GM10266 (cell line): ENCODE measurements around the gene SRPK2.
A peak's percentile ranks its signal among the peaks of the same experiment; 100 is the strongest.
"Not testable (repeated sequence)": the region's sequence is repeated elsewhere in the genome, so short reads cannot be mapped to it uniquely, and the experiment has no call there.

Source experiments
- DNase-seq: peaks from one replicate; pipeline ENCODE4 v3.0.0; 2012; ENCODE audit errors: extremely low spot score
- CTCF ChIP-seq: IDR thresholded peaks from 2 replicates; pipeline ENCODE4 v1.5.1; 2012; ENCODE audit warnings: mild to moderate bottlenecking, low read depth; ENCODE audit not compliant: control insufficient read depth, insufficient read depth; ENCODE audit errors: missing control alignments

SRPK2 gene

GRCh38 chr7:105388356-105389087, at the start of gene SRPK2:
SRPK2 (minus strand) TSS chr7:105388921.
- DNase-seq, result peak; percentile 96
- TF ChIP-seq CTCF, result no peak

- TF ChIP-seq CTCF, result no peak
- DNase-seq, result no peak
Observed at GRCh38 chr7:105438254-105438653, 49.5 kb upstream of the SRPK2 start.

- DNase-seq, result not testable (repeated sequence)
Observed at GRCh38 chr7:105437356-105437755, 48.6 kb upstream of the SRPK2 start.

- DNase-seq, result peak; percentile 49
Observed at GRCh38 chr7:105429746-105430612, 41.3 kb upstream of the SRPK2 start.

GRCh38 chr7:105426606-105427146, 38.0 kb upstream of the SRPK2 start:
- DNase-seq, result no peak
- TF ChIP-seq CTCF, result no peak

More at GRCh38 chr7:105429746-105430612, 41.3 kb upstream of the SRPK2 start:
- TF ChIP-seq CTCF, result peak; percentile 73

GRCh38 chr7:105423987-105424386, 35.3 kb upstream of the SRPK2 start:
- no peak for TF ChIP-seq CTCF
- DNase-seq, result no peak

GRCh38 chr7:105413887-105414437, 25.2 kb upstream of the SRPK2 start:
- TF ChIP-seq CTCF, result no peak
- DNase-seq, result no peak

- DNase-seq, result not testable (repeated sequence)
Observed at GRCh38 chr7:105410774-105411173, 22.1 kb upstream of the SRPK2 start.

GRCh38 chr7:105409775-105410174, 21.1 kb upstream of the SRPK2 start:
- not testable (repeated sequence) for DNase-seq
